ENCODE measurements around the gene ZNF580. TPM values are rescaled to one million over a fixed set of nuclear protein-coding genes. Genes with fewer than 3 reads are reported as not detected.

Gene ZNF580
- total RNA-seq, 2 donors from 2014 or later = 49.7 to 70.5 TPM

DNA sequence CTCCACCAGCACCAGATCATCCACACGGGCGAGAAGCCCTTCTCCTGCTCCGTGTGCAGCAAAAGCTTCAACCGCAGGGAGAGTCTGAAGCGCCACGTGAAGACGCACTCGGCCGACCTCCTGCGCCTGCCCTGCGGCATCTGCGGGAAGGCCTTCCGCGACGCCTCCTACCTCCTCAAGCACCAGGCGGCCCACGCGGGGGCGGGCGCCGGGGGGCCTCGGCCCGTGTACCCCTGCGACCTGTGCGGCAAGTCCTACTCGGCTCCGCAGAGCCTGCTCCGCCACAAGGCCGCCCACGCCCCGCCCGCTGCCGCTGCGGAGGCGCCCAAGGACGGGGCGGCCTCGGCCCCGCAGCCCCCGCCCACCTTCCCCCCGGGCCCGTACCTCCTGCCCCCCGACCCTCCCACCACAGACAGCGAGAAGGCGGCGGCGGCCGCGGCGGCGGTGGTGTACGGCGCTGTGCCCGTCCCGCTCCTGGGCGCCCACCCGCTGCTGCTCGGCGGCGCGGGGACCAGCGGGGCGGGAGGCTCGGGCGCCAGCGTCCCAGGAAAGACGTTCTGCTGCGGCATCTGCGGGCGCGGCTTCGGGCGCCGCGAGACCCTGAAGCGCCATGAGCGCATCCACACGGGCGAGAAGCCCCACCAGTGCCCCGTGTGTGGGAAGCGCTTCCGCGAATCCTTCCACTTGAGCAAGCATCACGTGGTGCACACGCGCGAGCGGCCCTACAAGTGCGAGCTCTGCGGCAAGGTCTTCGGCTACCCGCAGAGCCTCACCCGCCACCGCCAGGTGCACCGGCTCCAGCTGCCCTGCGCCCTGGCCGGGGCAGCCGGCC lies 25.9 kb upstream of the ZNF580 start:
- Histone ChIP-seq H3K9me3 (no peaks in the 10 kb centered on the region), H3K4me3 (no peak overlapping the region), H3K27ac (no peak overlapping the region), H3K4me1 (replicated peaks) (no peaks in the 10 kb centered on the region), H3K36me3 (peaks cover 6 to 19% of the 10 kb centered on the region in 2 donors), H3K27me3 (replicated peaks; ENCODE audit: insufficient read depth) (no peaks in the 10 kb centered on the region)
- intact Hi-C loops (cut with DNase I) = no loop called here
- 97% methylated on average over 86 of the region's 98 CpGs for WGBS
- TF ChIP-seq POLR2A (IDR thresholded peaks at IDR 0.05) (no peak), POLR2AphosphoS5 (IDR thresholded peaks at IDR 0.05) (no peak)
- TF ChIP-seq, protein P1, sequence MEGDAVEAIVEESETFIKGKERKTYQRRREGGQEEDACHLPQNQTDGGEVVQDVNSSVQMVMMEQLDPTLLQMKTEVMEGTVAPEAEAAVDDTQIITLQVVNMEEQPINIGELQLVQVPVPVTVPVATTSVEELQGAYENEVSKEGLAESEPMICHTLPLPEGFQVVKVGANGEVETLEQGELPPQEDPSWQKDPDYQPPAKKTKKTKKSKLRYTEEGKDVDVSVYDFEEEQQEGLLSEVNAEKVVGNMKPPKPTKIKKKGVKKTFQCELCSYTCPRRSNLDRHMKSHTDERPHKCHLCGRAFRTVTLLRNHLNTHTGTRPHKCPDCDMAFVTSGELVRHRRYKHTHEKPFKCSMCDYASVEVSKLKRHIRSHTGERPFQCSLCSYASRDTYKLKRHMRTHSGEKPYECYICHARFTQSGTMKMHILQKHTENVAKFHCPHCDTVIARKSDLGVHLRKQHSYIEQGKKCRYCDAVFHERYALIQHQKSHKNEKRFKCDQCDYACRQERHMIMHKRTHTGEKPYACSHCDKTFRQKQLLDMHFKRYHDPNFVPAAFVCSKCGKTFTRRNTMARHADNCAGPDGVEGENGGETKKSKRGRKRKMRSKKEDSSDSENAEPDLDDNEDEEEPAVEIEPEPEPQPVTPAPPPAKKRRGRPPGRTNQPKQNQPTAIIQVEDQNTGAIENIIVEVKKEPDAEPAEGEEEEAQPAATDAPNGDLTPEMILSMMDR (IDR thresholded peaks at IDR 0.05) = no peak
- no peak for DNase-seq (ENCODE audit: low spot score)

DNA sequence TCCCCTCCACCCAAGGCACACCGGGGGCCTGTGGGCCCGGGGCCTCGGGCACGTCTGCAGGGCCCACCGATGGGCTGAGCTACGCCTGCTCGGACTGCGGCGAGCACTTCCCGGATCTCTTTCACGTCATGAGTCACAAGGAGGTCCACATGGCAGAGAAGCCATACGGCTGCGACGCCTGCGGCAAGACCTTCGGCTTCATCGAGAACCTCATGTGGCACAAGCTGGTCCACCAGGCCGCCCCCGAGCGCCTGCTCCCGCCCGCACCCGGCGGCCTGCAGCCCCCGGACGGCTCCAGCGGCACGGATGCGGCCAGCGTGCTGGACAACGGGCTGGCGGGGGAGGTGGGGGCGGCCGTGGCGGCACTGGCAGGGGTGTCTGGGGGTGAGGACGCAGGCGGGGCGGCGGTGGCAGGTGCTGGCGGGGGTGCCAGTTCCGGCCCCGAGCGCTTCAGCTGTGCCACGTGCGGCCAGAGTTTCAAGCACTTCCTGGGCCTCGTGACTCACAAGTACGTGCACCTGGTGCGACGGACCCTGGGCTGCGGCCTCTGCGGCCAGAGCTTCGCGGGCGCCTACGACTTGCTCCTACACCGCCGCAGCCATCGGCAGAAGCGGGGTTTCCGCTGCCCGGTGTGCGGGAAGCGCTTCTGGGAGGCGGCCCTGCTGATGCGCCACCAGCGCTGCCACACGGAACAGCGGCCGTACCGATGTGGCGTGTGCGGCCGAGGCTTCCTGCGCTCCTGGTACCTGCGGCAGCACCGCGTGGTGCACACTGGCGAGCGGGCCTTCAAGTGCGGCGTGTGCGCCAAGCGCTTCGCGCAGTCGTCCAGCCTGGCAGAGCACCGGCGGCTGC lies 25.0 kb upstream of the ZNF580 start:
- no peaks in the 10 kb centered on the region for H3K4me1 ChIP-seq (replicated peaks)
- no peak for DNase-seq (ENCODE audit: low spot score)
- H3K36me3 ChIP-seq = peaks cover 6 to 19% of the 10 kb centered on the region in 2 donors
- no peak overlapping the region for H3K27ac ChIP-seq
- TF ChIP-seq POLR2AphosphoS5 (IDR thresholded peaks at IDR 0.05) (no peak), POLR2A (IDR thresholded peaks at IDR 0.05) (no peak)
- TF ChIP-seq, protein P1 (IDR thresholded peaks at IDR 0.05) = no peak
- 94% methylated on average over 44 of the region's 88 CpGs for WGBS
- no peak overlapping the region for H3K4me3 ChIP-seq
- intact Hi-C loops (cut with DNase I) = no loop called here
- no peaks in the 10 kb centered on the region for H3K27me3 ChIP-seq (replicated peaks; ENCODE audit: insufficient read depth)
- no peaks in the 10 kb centered on the region for H3K9me3 ChIP-seq

DNA sequence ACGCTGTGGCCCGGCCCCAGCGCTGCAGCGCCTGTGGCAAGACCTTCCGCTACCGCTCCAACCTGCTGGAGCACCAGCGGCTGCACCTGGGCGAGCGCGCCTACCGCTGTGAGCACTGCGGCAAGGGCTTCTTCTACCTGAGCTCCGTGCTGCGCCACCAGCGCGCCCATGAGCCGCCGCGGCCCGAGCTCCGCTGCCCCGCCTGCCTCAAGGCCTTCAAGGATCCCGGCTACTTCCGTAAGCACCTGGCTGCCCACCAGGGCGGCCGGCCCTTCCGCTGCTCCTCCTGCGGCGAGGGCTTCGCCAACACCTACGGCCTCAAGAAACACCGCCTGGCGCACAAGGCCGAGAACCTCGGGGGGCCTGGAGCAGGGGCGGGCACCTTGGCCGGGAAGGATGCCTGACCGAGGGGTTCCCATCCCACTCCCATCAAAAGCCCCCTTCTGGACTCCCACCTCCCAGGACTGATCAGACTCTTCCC lies 24.4 kb upstream of the ZNF580 start:
- TF ChIP-seq, protein P1 (IDR thresholded peaks at IDR 0.05) = no peak
- TF ChIP-seq POLR2AphosphoS5 (IDR thresholded peaks at IDR 0.05) (no peak), POLR2A (IDR thresholded peaks at IDR 0.05) (no peak)
- no peak for DNase-seq (ENCODE audit: low spot score)
- WGBS = 96% methylated on average over 38 of the region's 38 CpGs
- intact Hi-C loops (cut with DNase I) = no loop called here
- Histone ChIP-seq H3K27ac (no peak overlapping the region), H3K27me3 (replicated peaks; ENCODE audit: insufficient read depth) (no peaks in the 10 kb centered on the region), H3K4me3 (no peak overlapping the region), H3K4me1 (replicated peaks) (no peaks in the 10 kb centered on the region), H3K36me3 (peaks cover 6 to 19% of the 10 kb centered on the region in 2 donors), H3K9me3 (no peaks in the 10 kb centered on the region)

DNA sequence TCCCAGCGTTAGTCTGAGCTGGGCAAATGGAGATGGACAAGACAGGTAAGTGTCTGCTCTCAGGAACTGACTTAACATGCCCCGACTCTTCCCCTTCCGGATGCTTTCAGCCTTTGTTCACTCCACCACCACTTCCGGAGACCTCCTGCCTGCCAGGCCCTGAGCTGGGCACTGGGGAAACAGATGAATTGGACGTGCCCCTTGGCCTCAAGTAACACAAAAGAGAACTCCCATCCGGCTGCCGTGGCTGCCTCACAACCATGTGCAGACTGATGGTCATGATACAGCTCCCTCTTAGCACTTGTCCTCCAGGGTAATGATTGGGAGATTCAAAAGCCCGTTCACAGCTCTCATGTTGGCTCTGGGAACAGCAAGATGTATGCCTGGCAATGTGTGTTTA lies 23.4 kb upstream of the ZNF580 start:
- no peaks in the 10 kb centered on the region for H3K27me3 ChIP-seq (replicated peaks; ENCODE audit: insufficient read depth)
- TF ChIP-seq, protein P1 (IDR thresholded peaks at IDR 0.05) = no peak
- TF ChIP-seq POLR2AphosphoS5 (IDR thresholded peaks at IDR 0.05) (no peak), POLR2A (IDR thresholded peaks at IDR 0.05) (no peak)
- H3K9me3 ChIP-seq = no peaks in the 10 kb centered on the region
- H3K4me1 ChIP-seq (replicated peaks) = no peaks in the 10 kb centered on the region
- no peak overlapping the region for H3K4me3 ChIP-seq
- H3K27ac ChIP-seq = no peak overlapping the region
- no peak for DNase-seq (ENCODE audit: low spot score)
- WGBS = 61% methylated on average over 8 of the region's 8 CpGs
- intact Hi-C loops (cut with DNase I) = no loop called here
- peaks cover 6 to 19% of the 10 kb centered on the region in 2 donors for H3K36me3 ChIP-seq

Measured in prostate gland (tissue), 2 donors.